ENCODE measurements around the gene RTF2. TPM values are rescaled to one million over a fixed set of nuclear protein-coding genes. Genes with fewer than 3 reads are reported as not detected.

Gene RTF2
- total and polyA plus RNA-seq, 2 of the 13 experiments (the other 11 are each of a cell fraction or from before 2014, with no cell fraction given): 81.8 to 142 TPM

DNA sequence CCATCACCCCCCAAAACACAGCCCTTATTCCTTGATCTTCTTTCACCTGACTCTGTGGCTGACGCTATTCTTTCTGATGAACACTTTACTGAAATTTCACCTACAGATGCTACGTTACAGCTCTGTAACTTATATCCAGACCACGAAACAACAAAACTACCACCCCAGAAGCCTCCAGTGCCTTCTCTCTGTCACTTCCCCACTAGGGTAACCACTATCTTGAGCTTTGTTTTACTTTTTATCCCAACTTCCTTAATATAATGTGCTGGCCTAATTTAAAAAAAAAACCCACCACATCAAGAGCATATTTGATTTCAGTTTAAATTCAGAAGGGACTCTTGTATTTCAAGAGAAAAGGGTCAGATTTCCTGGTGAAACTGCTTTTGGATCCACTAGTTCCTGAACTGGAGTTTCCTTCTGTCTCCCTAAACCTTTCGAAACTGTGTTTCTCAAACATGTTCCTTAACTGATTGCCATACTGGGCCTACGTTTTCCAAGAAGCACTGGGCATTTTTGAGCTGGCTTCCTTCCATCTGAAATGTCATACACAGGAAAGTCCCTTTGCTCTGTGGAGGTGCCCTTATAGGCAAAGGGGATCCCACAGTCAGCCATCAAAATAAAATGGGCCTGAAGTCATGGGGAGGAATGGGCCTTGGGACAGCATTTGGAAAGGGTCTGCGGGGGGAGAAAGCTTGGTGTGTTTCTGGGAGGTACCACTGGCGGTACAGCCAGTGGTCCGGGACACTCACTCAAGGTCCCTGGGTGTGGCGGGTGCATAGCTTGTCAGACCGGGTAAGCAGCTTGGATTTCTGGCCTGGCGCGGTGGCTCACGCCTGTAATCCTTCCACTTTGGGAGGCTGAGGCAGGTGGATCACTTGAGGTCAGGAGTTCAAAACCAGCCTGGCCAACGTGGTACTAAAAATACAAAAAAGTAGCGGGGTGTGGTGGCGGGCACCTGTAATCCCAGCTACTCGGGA lies 25.8 kb upstream of the RTF2 start:
- TF ChIP-seq FOSL1 (CRISPR knock-in tag; IDR thresholded peaks at IDR 0.05; ENCODE audit: borderline replicate concordance) (no peak), KDM3A (CRISPR knock-in tag; IDR thresholded peaks at IDR 0.05; ENCODE audit: low read depth) (no peak), ZNF335 (CRISPR knock-in tag; IDR thresholded peaks at IDR 0.05) (no peak), ZNF224 (CRISPR knock-in tag; IDR thresholded peaks at IDR 0.05) (no peak), JDP2 (CRISPR knock-in tag; IDR thresholded peaks at IDR 0.05; ENCODE audit: borderline replicate concordance) (no peak), ZFP37 (CRISPR knock-in tag; IDR thresholded peaks at IDR 0.05; ENCODE audit: borderline replicate concordance) (no peak), RFX3 (CRISPR knock-in tag; IDR thresholded peaks at IDR 0.05) (no peak), IKZF1 (IDR thresholded peaks at IDR 0.05) (no peak), RBAK (CRISPR knock-in tag; IDR thresholded peaks at IDR 0.05) (no peak), EED (CRISPR knock-in tag; IDR thresholded peaks at IDR 0.05) (no peak)
- TF ChIP-seq, protein P1, sequence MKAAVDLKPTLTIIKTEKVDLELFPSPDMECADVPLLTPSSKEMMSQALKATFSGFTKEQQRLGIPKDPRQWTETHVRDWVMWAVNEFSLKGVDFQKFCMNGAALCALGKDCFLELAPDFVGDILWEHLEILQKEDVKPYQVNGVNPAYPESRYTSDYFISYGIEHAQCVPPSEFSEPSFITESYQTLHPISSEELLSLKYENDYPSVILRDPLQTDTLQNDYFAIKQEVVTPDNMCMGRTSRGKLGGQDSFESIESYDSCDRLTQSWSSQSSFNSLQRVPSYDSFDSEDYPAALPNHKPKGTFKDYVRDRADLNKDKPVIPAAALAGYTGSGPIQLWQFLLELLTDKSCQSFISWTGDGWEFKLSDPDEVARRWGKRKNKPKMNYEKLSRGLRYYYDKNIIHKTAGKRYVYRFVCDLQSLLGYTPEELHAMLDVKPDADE (CRISPR knock-in tag; IDR thresholded peaks at IDR 0.05): no peak
- TF ChIP-seq, protein P2, sequence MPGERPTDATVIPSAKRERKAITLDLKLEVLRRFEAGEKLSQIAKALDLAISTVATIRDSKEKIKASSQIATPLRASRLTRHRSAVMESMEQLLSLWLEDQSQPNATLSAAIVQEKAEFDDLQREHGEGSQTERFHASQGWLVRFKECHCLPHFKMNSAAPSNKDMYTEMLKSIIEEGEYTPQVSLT (CRISPR knock-in tag; IDR thresholded peaks at IDR 0.05; ENCODE audit: borderline replicate concordance, low read depth): no peak
- TF ChIP-seq, protein P3, sequence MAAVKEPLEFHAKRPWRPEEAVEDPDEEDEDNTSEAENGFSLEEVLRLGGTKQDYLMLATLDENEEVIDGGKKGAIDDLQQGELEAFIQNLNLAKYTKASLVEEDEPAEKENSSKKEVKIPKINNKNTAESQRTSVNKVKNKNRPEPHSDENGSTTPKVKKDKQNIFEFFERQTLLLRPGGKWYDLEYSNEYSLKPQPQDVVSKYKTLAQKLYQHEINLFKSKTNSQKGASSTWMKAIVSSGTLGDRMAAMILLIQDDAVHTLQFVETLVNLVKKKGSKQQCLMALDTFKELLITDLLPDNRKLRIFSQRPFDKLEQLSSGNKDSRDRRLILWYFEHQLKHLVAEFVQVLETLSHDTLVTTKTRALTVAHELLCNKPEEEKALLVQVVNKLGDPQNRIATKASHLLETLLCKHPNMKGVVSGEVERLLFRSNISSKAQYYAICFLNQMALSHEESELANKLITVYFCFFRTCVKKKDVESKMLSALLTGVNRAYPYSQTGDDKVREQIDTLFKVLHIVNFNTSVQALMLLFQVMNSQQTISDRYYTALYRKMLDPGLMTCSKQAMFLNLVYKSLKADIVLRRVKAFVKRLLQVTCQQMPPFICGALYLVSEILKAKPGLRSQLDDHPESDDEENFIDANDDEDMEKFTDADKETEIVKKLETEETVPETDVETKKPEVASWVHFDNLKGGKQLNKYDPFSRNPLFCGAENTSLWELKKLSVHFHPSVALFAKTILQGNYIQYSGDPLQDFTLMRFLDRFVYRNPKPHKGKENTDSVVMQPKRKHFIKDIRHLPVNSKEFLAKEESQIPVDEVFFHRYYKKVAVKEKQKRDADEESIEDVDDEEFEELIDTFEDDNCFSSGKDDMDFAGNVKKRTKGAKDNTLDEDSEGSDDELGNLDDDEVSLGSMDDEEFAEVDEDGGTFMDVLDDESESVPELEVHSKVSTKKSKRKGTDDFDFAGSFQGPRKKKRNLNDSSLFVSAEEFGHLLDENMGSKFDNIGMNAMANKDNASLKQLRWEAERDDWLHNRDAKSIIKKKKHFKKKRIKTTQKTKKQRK (IDR thresholded peaks at IDR 0.05; ENCODE audit: low read length): no peak
- TF ChIP-seq, protein P4, sequence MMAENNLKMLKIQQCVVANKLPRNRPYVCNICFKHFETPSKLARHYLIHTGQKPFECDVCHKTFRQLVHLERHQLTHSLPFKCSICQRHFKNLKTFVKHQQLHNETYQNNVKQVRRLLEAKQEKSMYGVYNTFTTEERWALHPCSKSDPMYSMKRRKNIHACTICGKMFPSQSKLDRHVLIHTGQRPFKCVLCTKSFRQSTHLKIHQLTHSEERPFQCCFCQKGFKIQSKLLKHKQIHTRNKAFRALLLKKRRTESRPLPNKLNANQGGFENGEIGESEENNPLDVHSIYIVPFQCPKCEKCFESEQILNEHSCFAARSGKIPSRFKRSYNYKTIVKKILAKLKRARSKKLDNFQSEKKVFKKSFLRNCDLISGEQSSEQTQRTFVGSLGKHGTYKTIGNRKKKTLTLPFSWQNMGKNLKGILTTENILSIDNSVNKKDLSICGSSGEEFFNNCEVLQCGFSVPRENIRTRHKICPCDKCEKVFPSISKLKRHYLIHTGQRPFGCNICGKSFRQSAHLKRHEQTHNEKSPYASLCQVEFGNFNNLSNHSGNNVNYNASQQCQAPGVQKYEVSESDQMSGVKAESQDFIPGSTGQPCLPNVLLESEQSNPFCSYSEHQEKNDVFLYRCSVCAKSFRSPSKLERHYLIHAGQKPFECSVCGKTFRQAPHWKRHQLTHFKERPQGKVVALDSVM (CRISPR knock-in tag; IDR thresholded peaks at IDR 0.05): no peak
- TF ChIP-seq, protein P5, sequence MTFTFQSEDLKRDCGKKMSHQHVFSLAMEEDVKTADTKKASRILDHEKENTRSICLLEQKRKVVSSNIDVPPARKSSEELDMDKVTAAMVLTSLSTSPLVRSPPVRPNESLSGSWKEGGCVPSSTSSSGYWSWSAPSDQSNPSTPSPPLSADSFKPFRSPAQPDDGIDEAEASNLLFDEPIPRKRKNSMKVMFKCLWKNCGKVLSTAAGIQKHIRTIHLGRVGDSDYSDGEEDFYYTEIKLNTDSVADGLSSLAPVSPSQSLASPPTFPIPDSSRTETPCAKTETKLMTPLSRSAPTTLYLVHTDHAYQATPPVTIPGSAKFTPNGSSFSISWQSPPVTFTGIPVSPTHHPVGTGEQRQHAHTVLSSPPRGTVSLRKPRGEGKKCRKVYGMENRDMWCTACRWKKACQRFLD (CRISPR knock-in tag; IDR thresholded peaks at IDR 0.05; ENCODE audit: borderline replicate concordance): no peak
- ATAC-seq (no peak), DNase-seq (ENCODE audit: low spot score) (no peak), FAIRE-seq (no peak)
- no peak overlapping the region for H3K9ac ChIP-seq (ENCODE audit: insufficient read depth, low read depth, low read length)
- no peaks in the 10 kb centered on the region for H3K9me3 ChIP-seq (ENCODE audit: low read length)
- no peaks in the 10 kb centered on the region for H4K20me1 ChIP-seq (ENCODE audit: insufficient read depth, low read length)
- in situ Hi-C loops (cut with HindIII; ENCODE audit: extremely low pct_ligation_motif_present, low pct_unique_long_range_greater_than_20kb) (no loop called here), intact Hi-C loops (cut with micrococcal nuclease; ENCODE audit: unreplicated experiment) (no loop called here)
- no peaks in the 10 kb centered on the region for H3K79me2 ChIP-seq (ENCODE audit: insufficient read depth, low read length)
- peaks cover 9% of the 10 kb centered on the region for H3K4me1 ChIP-seq (ENCODE audit: insufficient read depth, low read length)
- ChIA-PET CTCF (ENCODE audit: low intra/inter-chr PET ratio, low total read pairs) (no interaction called here), POLR2A (no interaction called here)
- no peak overlapping the region for H3K27ac ChIP-seq (ENCODE audit: extremely low read length, insufficient read depth, low read length)
- 80% methylated on average over 17 of the region's 17 CpGs for WGBS (ENCODE audit: low lambda C conversion rate)
- H3K36me3 ChIP-seq (replicated peaks in 1 of 2; ENCODE audit: control insufficient read depth in 1 of 2, insufficient read depth in 2 of 2, low read length in 2 of 2): no peaks in the 10 kb centered on the region
- no peak overlapping the region for H3K4me2 ChIP-seq (ENCODE audit: low read depth, low read length)
- H2AFZ ChIP-seq (ENCODE audit: low read length): no peak overlapping the region
- no peak overlapping the region for H3K4me3 ChIP-seq (replicated peaks in 1 of 3; ENCODE audit: insufficient read depth in 1 of 3, low read depth in 2 of 3, low read length in 3 of 3)
- peaks cover 0 to 2% of the 10 kb centered on the region in 2 experiments; a peak in 1 of 5 replicates for H3K27me3 ChIP-seq (ENCODE audit: control insufficient read depth in 1 of 2, insufficient read depth in 2 of 2, low read length in 2 of 2)
- BruUV-seq (replicated peaks): no TSS peak
